22Rv1 (cell line): ENCODE results near the gene DERL3.

Experiments used
- ZFX ChIP-seq: fragments of 450-650 bp; IDR thresholded peaks from 2 replicates; pipeline ENCODE4 v1.6.1; 2017; ENCODE audit warnings: antibody characterized with exemption, borderline replicate concordance
- TF ChIP-seq, protein P1 (sequence below): fragments of 450-650 bp; IDR thresholded peaks from 2 replicates; pipeline ENCODE4 v1.5.1; 2017; ENCODE audit warnings: mild to moderate bottlenecking

DNA sequence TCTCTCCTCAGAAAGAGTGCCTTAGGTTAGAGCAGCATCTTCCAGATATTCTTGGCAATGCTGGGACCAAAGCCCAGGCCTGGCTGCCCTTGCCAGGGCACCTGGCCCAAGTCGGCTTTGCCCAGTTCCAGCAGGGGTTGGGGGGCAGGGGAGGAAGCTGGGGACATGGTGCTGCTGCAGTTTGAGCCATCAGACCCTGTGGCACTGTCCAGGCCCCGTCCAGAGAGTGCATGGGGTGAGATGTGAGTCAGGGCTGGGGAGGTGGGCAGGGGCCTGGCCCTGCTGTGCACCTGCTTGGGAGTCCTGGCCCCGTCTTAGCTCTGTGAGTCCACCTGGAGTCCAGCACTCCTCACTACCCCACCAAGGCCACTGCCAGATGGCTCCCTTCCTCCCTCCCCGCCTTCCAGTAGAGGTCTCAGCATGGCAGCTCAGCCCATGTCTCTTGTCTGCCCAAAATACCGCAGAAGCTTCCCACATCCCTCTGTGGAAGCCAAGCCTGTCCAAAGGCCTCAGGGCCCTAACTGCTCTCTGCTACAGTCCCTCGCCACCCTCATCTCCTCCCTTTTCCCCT, 16.6 kb downstream of the DERL3 start:
- TF ChIP-seq, protein P1, sequence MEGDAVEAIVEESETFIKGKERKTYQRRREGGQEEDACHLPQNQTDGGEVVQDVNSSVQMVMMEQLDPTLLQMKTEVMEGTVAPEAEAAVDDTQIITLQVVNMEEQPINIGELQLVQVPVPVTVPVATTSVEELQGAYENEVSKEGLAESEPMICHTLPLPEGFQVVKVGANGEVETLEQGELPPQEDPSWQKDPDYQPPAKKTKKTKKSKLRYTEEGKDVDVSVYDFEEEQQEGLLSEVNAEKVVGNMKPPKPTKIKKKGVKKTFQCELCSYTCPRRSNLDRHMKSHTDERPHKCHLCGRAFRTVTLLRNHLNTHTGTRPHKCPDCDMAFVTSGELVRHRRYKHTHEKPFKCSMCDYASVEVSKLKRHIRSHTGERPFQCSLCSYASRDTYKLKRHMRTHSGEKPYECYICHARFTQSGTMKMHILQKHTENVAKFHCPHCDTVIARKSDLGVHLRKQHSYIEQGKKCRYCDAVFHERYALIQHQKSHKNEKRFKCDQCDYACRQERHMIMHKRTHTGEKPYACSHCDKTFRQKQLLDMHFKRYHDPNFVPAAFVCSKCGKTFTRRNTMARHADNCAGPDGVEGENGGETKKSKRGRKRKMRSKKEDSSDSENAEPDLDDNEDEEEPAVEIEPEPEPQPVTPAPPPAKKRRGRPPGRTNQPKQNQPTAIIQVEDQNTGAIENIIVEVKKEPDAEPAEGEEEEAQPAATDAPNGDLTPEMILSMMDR: no peak
- no peak for TF ChIP-seq ZFX
